Endodermal cell (in vitro differentiated cells): ENCODE results near the gene MGLL. TPM values are rescaled to one million over a fixed set of nuclear protein-coding genes. Genes with fewer than 3 reads are reported as not detected.

Experiments
- DNase-seq: peaks from one replicate; pipeline ENCODE4 v3.0.0-alpha.2; 2017
- H3K27ac ChIP-seq: 2 replicates; pipeline ENCODE4 v1.5.1; 2013; ENCODE audit warnings: mild to moderate bottlenecking, low read depth, low read length, moderate library complexity
- H3K27me3 ChIP-seq: 2 replicates; pipeline ENCODE4 v1.6.1; 2013; ENCODE audit warnings: mild to moderate bottlenecking, low read length, moderate library complexity; ENCODE audit not compliant: insufficient read depth, control insufficient read depth, poor library complexity, severe bottlenecking
- H3K36me3 ChIP-seq: 2 replicates; pipeline ENCODE4 v1.7.0; 2013; ENCODE audit warnings: mild to moderate bottlenecking, low read length, moderate library complexity; ENCODE audit not compliant: control insufficient read depth, insufficient read depth
- H3K4me1 ChIP-seq: one replicate; pipeline ENCODE4 v1.7.0; 2013; ENCODE audit warnings: low read length; ENCODE audit not compliant: control insufficient read depth, insufficient read depth
- H3K4me3 ChIP-seq: 2 replicates; pipeline ENCODE4 v1.5.1; 2013; ENCODE audit warnings: mild to moderate bottlenecking, low read length, moderate library complexity
- H3K9ac ChIP-seq: 2 replicates; pipeline ENCODE4 v1.6.1; 2013; ENCODE audit warnings: mild to moderate bottlenecking, low read length, moderate library complexity; ENCODE audit not compliant: poor library complexity, severe bottlenecking; ENCODE audit errors: extremely low read depth
- H3K9me3 ChIP-seq: 2 replicates; pipeline ENCODE4 v1.6.1; 2013; ENCODE audit warnings: mild to moderate bottlenecking, low read length, moderate library complexity; ENCODE audit not compliant: control insufficient read depth
- H3K27ac Mint-ChIP-seq: 2 replicates; pipeline ENCODE4 v1.8.0; 2020; ENCODE audit warnings: mixed read lengths
- H3K27me3 Mint-ChIP-seq: 2 replicates; pipeline ENCODE4 v1.8.0; 2021; ENCODE audit warnings: mild to moderate bottlenecking, mixed read lengths; ENCODE audit not compliant: insufficient read depth
- H3K36me3 Mint-ChIP-seq: 2 replicates; pipeline ENCODE4 v1.8.0; 2020; ENCODE audit warnings: low read depth, mixed read lengths
- H3K4me1 Mint-ChIP-seq: 2 replicates; pipeline ENCODE4 v1.8.0; 2020; ENCODE audit warnings: mixed read lengths
- H3K4me3 Mint-ChIP-seq: 2 replicates; pipeline ENCODE4 v1.8.0; 2020; ENCODE audit warnings: mild to moderate bottlenecking, moderate library complexity, mixed read lengths
- H3K9me3 Mint-ChIP-seq: 2 replicates; pipeline ENCODE4 v1.8.0; 2020; ENCODE audit warnings: mild to moderate bottlenecking, mixed read lengths
- CTCF ChIP-seq: fragments of 200-600 bp; sonication (generic); conservative IDR thresholded peaks from 2 replicates; pipeline ENCODE4 v1.5.0; 2021; ENCODE audit warnings: antibody characterized with exemption, mild to moderate bottlenecking
- WGBS, 2 experiments: methylation state at CpG; one replicate each; pipeline versions ENCODE4 v1.1.5 to v1.1.7; 2013; ENCODE audit warnings: missing lambda C conversion rate in 2 of 2, mixed read lengths in 1 of 2; ENCODE audit not compliant: insufficient coverage in 1 of 2, insufficient read length in 1 of 2; 5-methylcytosine and 5-hydroxymethylcytosine counted together
- total RNA-seq, 2 donors: library from RNA; stranded (reverse); fragmentation: NEBNext Ultra II Directional in 1 of 2; extraction: Animal tissue kit (Norgen Biotek cat#: 25700) in 1 of 2; gene quantifications; 2 replicates in 1 of 2; 3 replicates in 1 of 2; pipeline ENCODE4 v1.2.1, GENCODE V29; 2021

The MGLL gene
- total RNA-seq, 2 donors from 2014 or later, result 0.22 TPM; not detected in 1

GRCh38 chr3:127770671-127771355 is 51.5 kb downstream of the MGLL start:
- H3K4me1 Mint-ChIP-seq, result no peaks in the 10 kb centered on the region

GRCh38 chr3:127769284-127770081 is 52.8 kb downstream of the MGLL start:
- peaks cover 17% of the 10 kb centered on the region for H3K9me3 Mint-ChIP-seq
- H3K4me3 Mint-ChIP-seq, result no peak overlapping the region
- no peaks in the 10 kb centered on the region for H3K27me3 ChIP-seq
- peaks cover 4% of the 10 kb centered on the region for H3K27me3 Mint-ChIP-seq
- WGBS, 2 experiments, result 91 to 94% methylated on average over 8 to 13 of the region's 13 CpGs
- no peak for DNase-seq
- H3K4me1 ChIP-seq, result no peaks in the 10 kb centered on the region
- no peak overlapping the region for H3K4me3 ChIP-seq
- no peaks in the 10 kb centered on the region for H3K4me1 Mint-ChIP-seq
- no peak overlapping the region for H3K9ac ChIP-seq
- H3K27ac Mint-ChIP-seq, result no peak overlapping the region
- H3K9me3 ChIP-seq, result peaks cover 12% of the 10 kb centered on the region
- no peaks in the 10 kb centered on the region for H3K36me3 Mint-ChIP-seq
- no peaks in the 10 kb centered on the region for H3K36me3 ChIP-seq
- TF ChIP-seq CTCF, result no peak
- H3K27ac ChIP-seq, result no peak overlapping the region

More at GRCh38 chr3:127770671-127771355, 51.5 kb downstream of the MGLL start:
- TF ChIP-seq CTCF, result no peak
- H3K4me1 ChIP-seq, result no peaks in the 10 kb centered on the region
- H3K9ac ChIP-seq, result no peak overlapping the region
- Mint-ChIP-seq H3K4me3 (no peak overlapping the region), H3K27ac (no peak overlapping the region), H3K9me3 (peaks cover 17% of the 10 kb centered on the region), H3K27me3 (peaks cover 4% of the 10 kb centered on the region), H3K36me3 (no peaks in the 10 kb centered on the region)
- DNase-seq, result no peak
- H3K36me3 ChIP-seq, result no peaks in the 10 kb centered on the region
- 96 to 98% methylated on average over 5 to 6 of the region's 6 CpGs for WGBS, 2 experiments
- no peak overlapping the region for H3K4me3 ChIP-seq
- H3K9me3 ChIP-seq, result peaks cover 12% of the 10 kb centered on the region
- no peak overlapping the region for H3K27ac ChIP-seq
- H3K27me3 ChIP-seq, result no peaks in the 10 kb centered on the region

- H3K27ac ChIP-seq, result no peak overlapping the region
- no peaks in the 10 kb centered on the region for H3K4me1 Mint-ChIP-seq
Observed at GRCh38 chr3:127768346-127769008, 53.8 kb downstream of the MGLL start.

More at GRCh38 chr3:127768346-127769008, 53.8 kb downstream of the MGLL start:
- 92 to 95% methylated on average over 2 to 4 of the region's 4 CpGs for WGBS, 2 experiments
- no peaks in the 10 kb centered on the region for H3K36me3 Mint-ChIP-seq
- peaks cover 4% of the 10 kb centered on the region for H3K27me3 Mint-ChIP-seq
- H3K4me3 Mint-ChIP-seq, result no peak overlapping the region
- H3K27ac Mint-ChIP-seq, result no peak overlapping the region
- no peak for DNase-seq
- TF ChIP-seq CTCF, result no peak
- H3K36me3 ChIP-seq, result no peaks in the 10 kb centered on the region
- no peaks in the 10 kb centered on the region for H3K4me1 ChIP-seq
- H3K9me3 Mint-ChIP-seq, result peaks cover 17% of the 10 kb centered on the region
- no peak overlapping the region for H3K9ac ChIP-seq
- H3K4me3 ChIP-seq, result no peak overlapping the region
- no peaks in the 10 kb centered on the region for H3K27me3 ChIP-seq
- H3K9me3 ChIP-seq, result peaks cover 12% of the 10 kb centered on the region
